Activated CD4-positive, alpha-beta T cell treated with anti-CD3 and anti-CD28 coated beads, Interleukin-2, amount 50 U/mL, for 16 hours (primary cell): ENCODE data around the gene C2orf68.
"Not testable (repeated sequence)": the region's sequence is repeated elsewhere in the genome, so short reads cannot be mapped to it uniquely, and the experiment has no call there.

Experiments
- DNase-seq: peaks from one replicate; pipeline ENCODE4 v3.0.0-alpha.2; 2020

C2orf68 gene

DNA sequence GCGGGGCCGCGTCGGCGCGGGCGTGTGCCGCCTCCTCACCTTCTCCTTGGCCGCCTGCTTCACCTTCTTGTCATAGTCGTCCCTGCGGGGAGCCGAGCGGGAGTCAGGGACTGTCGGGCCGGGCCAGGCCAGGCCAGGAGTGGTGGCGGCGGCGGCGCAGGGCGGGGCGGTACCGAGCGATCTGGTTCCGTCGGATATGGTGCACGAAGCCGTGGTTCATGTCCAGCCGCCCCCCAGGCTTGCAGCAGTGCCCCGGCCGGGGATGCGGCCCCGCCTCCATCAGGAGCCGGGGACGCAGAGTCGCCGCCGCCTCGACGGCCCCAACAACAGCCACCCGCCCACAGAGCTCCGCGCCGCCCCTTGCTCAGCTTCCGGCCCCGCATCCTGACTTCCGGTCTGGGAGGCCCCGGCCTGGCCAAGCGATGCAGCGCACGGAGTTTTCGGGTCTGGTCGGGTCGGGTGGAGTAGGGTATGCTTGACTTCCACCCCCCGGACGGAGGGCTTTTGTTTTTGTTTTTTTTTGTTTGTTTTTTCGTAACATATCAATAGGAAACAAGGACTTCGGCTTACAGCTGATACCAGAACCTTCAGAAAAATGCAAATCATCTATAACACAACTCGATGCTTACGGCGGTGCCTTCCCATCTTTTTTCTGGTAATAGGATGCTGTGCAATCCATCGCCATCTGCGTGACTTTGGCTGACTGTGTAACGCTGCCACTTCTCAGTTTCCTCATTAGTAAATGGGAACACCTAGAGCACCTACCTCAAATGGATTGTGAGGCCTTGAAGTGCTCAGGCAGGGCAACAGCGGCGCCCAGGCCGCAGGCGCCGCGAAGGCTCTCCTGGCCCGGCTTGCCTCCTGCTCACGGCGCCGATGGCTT lies at the start of gene C2orf68:
Gene C2orf68, minus strand, starts transcription at position 362 of the 883 bp plus-strand sequence. Its CDS starts 82 bp downstream, at position 280.
- DNase-seq = peak; percentile 93

- no peak for DNase-seq
These were observed 49.4 kb upstream of the C2orf68 start for GRCh38 chr2:85661139-85661858.

DNA sequence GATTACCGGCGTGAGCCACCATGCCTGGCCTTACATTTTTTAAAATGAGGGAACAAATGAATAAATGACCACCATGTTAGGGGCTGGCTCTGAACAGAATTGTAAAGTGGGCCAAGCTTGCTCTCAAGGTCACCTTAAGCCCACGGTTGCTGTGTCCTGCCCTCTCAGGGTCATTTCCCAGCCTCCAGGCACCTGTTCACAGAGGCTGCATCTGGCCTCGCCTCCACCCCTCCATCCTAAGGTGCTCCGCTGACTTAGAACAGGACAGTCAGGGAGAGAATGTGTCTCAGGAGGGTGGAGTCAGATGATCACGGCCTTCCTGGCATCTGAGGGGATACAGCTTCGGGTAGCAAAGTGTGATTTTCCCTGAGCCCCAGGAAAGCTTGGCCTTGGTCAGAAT lies 48.9 kb upstream of the C2orf68 start:
- no peak for DNase-seq

- not testable (repeated sequence) for DNase-seq
These were observed 48.4 kb upstream of the C2orf68 start for GRCh38 chr2:85660301-85660700.

- no peak for DNase-seq
These were observed 47.6 kb upstream of the C2orf68 start for GRCh38 chr2:85659324-85659981.

DNA sequence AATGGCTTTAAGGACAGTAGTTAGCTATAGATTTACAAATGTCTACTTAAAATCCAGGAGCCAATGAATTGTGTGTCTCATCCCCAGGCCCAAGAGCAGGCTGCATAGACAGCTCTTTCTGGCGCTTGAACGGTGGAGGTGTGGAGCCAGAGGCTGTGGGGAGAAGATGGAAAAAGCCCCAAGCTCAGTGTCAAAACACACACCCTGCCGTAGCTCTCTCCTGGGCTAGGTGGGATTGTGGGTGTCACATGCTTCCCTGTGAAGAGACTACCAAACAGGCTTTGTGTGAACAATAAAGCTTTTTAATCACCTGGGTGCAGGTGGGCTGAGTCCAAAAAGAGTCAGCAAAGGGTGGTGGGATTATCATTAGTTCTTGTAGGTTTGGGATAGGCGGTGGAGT lies 45.5 kb upstream of the C2orf68 start:
- not testable (repeated sequence) for DNase-seq

GRCh38 chr2:85656468-85656867 lies 44.6 kb upstream of the C2orf68 start:
- DNase-seq = no peak

- no peak for DNase-seq
These were observed 44.1 kb upstream of the C2orf68 start for GRCh38 chr2:85655961-85656417.

- DNase-seq = no peak
These were observed 42.1 kb upstream of the C2orf68 start for GRCh38 chr2:85653996-85654395.

DNA sequence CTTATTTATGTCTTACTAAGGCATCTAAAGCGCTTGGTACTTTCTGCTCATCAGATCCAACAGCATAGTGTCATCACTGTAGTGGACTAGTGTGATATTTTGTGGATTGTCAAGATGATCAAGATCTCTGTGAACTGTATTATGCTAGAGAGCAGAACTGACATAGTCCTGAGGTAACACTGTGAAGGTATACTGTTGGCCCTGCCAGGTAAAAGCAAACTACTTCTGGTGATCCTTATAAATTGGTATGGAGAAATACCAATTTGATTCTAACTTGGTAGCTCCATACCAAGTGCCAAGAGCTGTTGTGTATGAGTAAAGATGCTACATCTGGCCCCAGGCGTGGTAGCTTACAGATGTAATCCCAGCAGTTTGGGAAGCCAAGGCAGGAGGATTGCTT lies 40.2 kb upstream of the C2orf68 start:
- no peak for DNase-seq

- no peak for DNase-seq
These were observed 39.2 kb upstream of the C2orf68 start for GRCh38 chr2:85651097-85651496.

- no peak for DNase-seq
These were observed 38.6 kb upstream of the C2orf68 start for GRCh38 chr2:85650456-85650855.

- no peak for DNase-seq
These were observed 37.6 kb upstream of the C2orf68 start for GRCh38 chr2:85649201-85650190.

DNA sequence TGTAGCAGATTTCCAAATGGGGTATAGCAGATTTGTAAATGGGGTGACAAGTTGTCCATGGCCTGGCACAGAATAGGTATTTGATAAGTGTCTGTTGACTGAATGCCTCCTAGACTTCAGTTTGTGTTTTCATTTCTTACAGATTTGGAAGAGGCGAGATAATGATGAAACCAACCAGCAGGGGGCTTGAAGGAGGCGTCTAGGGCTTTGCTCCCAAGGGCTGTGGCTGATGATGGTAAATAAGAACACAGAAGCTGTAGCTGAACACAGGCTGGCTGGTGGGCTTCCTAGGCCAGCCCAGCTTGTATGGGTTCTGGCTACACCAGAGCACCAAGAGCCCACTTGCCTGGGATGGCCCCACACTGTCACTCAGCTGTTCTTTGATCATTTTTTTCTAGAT lies 36.8 kb upstream of the C2orf68 start:
- peak; percentile 37 for DNase-seq

DNA sequence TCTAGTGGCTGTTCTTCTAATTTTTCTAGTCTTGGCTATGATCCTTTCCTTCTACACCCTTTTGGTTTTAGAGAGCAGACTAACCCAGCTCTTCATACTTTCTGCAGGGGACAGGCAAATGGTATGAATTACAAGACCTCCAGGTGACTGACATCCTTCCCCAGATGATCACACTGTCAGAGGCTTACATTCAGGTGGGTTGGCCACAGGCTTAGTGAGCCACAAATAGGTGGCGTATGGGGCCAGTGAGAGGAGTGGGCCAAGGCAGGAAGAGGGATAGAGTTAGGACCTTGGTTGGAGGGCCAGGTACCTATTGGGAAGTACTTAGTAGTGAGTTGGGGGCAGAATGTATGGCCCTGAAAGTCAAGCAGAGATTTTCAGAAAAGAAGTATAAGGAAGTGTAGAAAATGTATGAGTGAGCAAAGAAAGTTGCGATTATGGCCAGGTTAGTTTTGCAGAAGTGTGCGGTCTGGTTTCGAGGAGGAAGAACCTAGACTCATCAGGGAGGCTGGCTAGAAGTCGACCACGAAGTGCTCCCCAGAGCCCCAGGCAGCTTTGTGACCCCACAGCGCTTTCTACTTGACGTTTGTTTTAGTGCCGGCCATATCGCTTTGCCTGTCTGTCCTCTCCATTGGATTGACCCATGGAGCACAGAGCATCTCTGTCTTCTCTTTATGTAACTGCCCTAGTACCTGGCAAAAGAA lies 36.1 kb upstream of the C2orf68 start:
- DNase-seq = no peak

GRCh38 chr2:85646166-85646565 lies 34.3 kb upstream of the C2orf68 start:
- no peak for DNase-seq

DNA sequence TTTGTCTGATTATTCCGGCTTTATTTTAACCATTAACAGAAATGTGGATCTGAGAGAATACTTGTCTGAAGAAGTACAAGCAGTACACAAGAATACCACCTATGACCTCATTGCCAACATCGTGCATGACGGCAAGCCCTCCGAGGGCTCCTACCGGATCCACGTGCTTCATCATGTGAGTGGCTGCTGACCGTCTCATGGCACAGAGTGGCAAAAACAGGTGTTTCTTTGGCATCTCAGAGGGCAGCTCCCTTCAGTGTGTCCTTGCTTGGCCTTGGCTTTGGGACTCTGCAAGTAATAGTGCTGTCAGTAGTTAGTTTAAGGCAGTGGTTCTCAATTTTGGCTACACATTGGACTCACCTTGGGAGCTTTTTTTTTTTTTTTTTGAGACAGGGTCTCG lies 33.0 kb upstream of the C2orf68 start:
- no peak for DNase-seq

DNA sequence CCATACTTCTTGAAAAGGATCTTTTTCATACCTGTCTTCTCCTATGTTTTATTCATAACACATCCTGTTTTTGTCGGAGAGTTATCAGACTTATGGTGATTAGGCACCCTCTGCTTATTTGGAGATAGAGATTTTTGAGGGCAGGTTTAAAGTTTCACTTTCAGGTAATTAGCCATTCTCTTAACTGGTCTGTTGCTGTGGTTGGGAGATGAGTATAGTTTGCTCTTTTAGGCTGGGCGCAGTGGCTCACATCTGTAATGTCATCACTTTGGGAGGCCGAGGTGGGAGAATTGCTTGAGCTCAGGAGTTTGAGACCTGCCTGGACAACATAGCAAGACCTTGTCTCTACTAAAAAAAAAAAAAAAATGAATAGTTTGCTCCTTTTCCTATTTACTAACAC lies 30.9 kb upstream of the C2orf68 start:
- DNase-seq = peak; percentile 59

DNA sequence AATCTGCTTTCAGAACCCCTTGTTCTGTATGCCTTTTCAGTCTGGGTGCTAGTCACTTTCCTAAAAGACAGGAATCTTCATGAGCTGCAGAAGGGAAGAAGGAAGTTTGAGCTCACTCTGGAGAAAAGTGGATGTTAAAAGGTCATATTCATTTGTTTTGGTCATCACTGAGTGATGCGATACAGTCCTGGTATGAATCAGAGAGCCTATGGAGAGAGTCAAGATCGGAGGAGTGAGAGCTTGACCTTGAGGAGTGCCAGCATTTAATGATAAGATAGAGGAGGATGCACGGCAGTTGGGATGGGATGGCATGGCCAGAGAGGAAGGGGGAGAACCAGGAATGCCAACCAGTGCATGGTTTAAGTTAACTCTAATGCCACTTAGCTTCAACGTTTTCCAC lies 23.8 kb upstream of the C2orf68 start:
- no peak for DNase-seq

- no peak for DNase-seq
These were observed 23.1 kb upstream of the C2orf68 start for GRCh38 chr2:85635011-85635410.

DNA sequence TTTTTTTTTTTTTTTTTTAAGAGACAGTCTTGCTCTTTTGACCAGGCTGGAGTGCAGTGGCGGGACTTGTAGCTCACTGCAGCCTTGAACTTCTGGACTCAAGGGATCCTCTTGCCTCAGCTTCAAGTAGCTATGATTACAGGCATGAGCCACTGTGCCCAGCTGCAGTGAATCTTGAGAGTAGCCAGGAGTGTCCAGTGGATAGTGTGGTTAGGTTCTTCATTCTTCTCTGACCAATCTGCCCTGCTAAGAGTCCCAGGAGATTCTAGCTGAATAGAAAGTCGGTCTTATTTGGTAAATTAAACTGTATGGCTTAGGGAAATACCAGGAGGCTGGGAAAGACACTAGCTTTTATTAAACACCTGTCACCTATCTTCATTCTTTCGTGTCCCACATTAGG lies 19.4 kb upstream of the C2orf68 start:
- DNase-seq = no peak

- DNase-seq = peak; percentile 49
These were observed 16.8 kb upstream of the C2orf68 start for GRCh38 chr2:85628658-85629057.
